GM21360 (cell line): ENCODE results near the gene ISG20L2.

ENCODE experiments used
- ATAC-seq: cut with Tn5 transposase; IDR thresholded peaks from one replicate; pipeline ENCODE4 v1.9.1; 2021; ENCODE audit warnings: mild to moderate bottlenecking, moderate library complexity; ENCODE audit not compliant: unreplicated experiment

Gene ISG20L2

GRCh38 chr1:156691191-156691590 is 37.4 kb downstream of the ISG20L2 start:
- ATAC-seq, result no peak

GRCh38 chr1:156690675-156691036 is 37.9 kb downstream of the ISG20L2 start:
- ATAC-seq, result no peak

- no peak for ATAC-seq
These were observed 38.5 kb downstream of the ISG20L2 start for GRCh38 chr1:156689953-156690674.

- no peak for ATAC-seq
These were observed 39.3 kb downstream of the ISG20L2 start for GRCh38 chr1:156689035-156689952.

GRCh38 chr1:156684227-156684782 is 44.3 kb downstream of the ISG20L2 start:
- ATAC-seq, result no peak

- ATAC-seq, result no peak
These were observed 46.2 kb downstream of the ISG20L2 start for GRCh38 chr1:156682166-156682890.

GRCh38 chr1:156681196-156681960 is 47.2 kb downstream of the ISG20L2 start:
- ATAC-seq, result no peak

- no peak for ATAC-seq
These were observed 48.5 kb downstream of the ISG20L2 start for GRCh38 chr1:156680056-156680455.

GRCh38 chr1:156677616-156678596 is 50.7 kb downstream of the ISG20L2 start:
- ATAC-seq, result no peak

GRCh38 chr1:156676820-156677615 is 51.5 kb downstream of the ISG20L2 start, which contains the start of gene NES:
TSS of gene NES (minus strand) at chr1:156677407. CDS start at chr1:156677264, 143 bp downstream.
- ATAC-seq, result no peak

- ATAC-seq, result no peak
These were observed 52.3 kb downstream of the ISG20L2 start for GRCh38 chr1:156676114-156676819.

GRCh38 chr1:156675210-156676113 is 53.1 kb downstream of the ISG20L2 start:
- no peak for ATAC-seq

- no peak for ATAC-seq
These were observed 55.0 kb downstream of the ISG20L2 start for GRCh38 chr1:156673387-156674121.
